ENCODE results near the gene GTPBP3.

DNA sequence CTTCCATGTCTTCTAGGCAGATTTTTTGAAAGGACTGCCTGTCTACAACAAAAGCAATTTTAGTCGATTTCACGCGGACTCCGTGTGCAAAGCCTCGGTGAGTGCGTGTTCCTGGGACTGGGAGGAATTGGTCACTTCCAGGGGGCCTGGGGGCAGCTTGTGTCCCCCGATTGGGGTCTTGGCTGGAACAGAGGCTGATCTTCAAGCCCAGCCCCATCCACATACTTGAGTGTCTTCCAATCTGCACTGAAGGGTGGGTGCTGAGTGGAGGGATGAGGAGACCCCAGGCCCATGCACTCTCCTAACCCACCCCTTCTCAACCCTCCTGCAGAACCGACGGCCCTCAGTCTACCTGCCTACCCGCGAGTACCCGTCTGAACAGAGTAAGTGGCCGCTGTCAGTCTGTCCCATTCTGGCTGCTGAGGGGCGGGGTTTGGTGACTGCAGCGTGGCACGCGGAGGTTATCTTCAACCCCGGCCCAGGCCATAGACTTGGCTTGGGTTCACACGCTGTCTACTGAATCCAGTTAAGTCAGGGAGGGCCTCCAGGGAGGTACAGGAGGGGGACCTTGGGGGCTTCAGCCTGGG lies 23.3 kb upstream of the GTPBP3 start:
- TF ChIP-seq, protein P1, sequence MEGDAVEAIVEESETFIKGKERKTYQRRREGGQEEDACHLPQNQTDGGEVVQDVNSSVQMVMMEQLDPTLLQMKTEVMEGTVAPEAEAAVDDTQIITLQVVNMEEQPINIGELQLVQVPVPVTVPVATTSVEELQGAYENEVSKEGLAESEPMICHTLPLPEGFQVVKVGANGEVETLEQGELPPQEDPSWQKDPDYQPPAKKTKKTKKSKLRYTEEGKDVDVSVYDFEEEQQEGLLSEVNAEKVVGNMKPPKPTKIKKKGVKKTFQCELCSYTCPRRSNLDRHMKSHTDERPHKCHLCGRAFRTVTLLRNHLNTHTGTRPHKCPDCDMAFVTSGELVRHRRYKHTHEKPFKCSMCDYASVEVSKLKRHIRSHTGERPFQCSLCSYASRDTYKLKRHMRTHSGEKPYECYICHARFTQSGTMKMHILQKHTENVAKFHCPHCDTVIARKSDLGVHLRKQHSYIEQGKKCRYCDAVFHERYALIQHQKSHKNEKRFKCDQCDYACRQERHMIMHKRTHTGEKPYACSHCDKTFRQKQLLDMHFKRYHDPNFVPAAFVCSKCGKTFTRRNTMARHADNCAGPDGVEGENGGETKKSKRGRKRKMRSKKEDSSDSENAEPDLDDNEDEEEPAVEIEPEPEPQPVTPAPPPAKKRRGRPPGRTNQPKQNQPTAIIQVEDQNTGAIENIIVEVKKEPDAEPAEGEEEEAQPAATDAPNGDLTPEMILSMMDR (IDR thresholded peaks at IDR 0.05 in 4 of 5, conservative IDR thresholded peaks at IDR 0.05 in 1 of 5) = no peak
- TF ChIP-seq POLR2A (IDR thresholded peaks at IDR 0.05) = no peak
